ENCODE data around the gene KRTAP27-1. TPM values are rescaled to one million over a fixed set of nuclear protein-coding genes. Genes with fewer than 3 reads are reported as not detected.

KRTAP27-1 gene, protein sequence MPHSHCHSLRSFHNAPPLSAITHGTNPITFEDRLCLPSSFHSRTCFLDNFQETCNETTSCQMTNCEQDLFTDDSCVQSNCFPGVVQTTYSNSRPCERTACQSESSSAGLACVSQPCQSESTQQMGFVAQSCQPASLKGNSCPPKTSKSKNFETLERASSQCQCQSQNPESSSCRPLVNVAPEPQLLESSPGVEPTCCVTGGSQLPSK
- not detected for total RNA-seq

DNA sequence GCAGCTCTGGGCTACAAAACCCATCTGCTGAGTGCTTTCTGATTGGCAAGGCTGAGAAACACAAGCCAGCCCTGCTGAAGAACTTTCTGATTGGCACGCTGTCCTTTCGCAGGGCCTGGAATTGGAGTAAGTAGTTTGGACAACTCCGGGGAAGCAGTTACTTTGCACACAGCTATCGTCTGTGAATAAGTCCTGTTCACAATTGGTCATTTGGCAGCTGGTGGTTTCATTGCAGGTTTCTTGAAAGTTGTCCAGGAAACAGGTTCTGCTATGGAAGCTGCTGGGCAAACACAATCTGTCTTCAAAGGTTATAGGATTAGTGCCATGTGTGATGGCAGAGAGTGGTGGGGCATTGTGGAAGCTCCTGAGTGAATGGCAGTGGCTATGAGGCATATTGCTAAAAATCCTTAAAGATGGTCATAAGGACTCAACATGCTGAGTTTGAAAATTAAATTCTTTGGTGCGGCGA, at the start of gene KRTAP27-1:
TSS of gene KRTAP27-1 (minus strand) at position 419 of the 469 bp plus-strand sequence. CDS start at position 393, 26 bp downstream.
- TF ChIP-seq, protein P1, sequence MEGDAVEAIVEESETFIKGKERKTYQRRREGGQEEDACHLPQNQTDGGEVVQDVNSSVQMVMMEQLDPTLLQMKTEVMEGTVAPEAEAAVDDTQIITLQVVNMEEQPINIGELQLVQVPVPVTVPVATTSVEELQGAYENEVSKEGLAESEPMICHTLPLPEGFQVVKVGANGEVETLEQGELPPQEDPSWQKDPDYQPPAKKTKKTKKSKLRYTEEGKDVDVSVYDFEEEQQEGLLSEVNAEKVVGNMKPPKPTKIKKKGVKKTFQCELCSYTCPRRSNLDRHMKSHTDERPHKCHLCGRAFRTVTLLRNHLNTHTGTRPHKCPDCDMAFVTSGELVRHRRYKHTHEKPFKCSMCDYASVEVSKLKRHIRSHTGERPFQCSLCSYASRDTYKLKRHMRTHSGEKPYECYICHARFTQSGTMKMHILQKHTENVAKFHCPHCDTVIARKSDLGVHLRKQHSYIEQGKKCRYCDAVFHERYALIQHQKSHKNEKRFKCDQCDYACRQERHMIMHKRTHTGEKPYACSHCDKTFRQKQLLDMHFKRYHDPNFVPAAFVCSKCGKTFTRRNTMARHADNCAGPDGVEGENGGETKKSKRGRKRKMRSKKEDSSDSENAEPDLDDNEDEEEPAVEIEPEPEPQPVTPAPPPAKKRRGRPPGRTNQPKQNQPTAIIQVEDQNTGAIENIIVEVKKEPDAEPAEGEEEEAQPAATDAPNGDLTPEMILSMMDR (IDR thresholded peaks at IDR 0.05): no peak
- no peak for DNase-seq (ENCODE audit: low spot score)
- ATAC-seq (ENCODE audit: low FRiP score): no peak

DNA sequence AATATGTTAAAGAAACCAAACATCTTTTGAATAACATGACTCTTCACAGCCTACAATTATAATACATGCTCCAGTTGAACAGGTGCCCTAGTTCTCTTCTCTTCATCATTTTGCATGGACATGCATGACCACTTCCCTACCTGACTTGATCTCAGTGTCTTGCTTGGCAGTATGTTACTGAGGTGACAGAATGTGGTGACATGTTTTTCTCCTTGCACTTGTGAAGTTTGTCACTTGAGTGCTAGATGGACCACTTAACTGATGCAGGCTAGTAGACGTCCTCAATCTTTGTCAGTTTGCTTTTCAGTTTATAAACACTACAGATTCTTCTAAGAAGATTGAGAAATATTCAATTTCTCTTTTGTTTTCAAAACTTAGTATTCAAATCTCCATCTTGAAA, 44.7 kb upstream of the KRTAP27-1 start:
- ATAC-seq (ENCODE audit: low FRiP score): no peak
- no peak for DNase-seq (ENCODE audit: low spot score)
- TF ChIP-seq, protein P1 (IDR thresholded peaks at IDR 0.05): no peak

DNA sequence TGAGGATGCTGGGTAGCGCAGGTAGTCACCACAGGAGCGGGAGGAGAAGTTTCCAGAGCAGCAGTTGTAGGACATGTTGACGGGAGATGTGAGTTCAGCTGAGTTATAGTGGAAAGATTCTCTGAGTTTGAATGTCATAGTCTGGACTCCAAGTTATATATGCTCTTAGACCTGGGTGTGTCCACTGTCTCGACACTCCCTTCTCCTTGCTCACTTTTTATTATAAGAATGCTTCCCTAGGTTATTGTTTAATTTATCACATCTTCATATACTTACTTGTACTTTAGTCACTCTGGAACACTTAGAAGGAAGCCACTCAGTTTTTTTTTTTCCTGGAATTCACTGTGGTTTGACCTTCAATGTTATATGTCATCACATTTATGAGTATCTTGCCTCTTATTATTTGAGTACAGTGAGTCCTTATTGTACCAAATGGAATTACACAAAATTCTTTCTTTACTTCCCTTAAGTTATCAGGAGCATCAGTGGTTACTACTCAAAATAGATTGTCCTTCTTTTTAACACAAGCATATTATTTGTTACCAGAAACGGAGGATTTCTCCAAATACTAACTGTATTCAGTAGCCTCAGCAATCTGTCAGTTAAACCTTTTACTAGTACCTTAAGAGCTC, 34.8 kb upstream of the KRTAP27-1 start, which contains the start of gene KRTAP13-2:
TSS of gene KRTAP13-2 (minus strand) at position 133 of the 632 bp plus-strand sequence. CDS start at position 75, 58 bp downstream.
- TF ChIP-seq, protein P1 (IDR thresholded peaks at IDR 0.05): no peak
- ATAC-seq (ENCODE audit: low FRiP score) (no peak), DNase-seq (ENCODE audit: low spot score) (no peak)

DNA sequence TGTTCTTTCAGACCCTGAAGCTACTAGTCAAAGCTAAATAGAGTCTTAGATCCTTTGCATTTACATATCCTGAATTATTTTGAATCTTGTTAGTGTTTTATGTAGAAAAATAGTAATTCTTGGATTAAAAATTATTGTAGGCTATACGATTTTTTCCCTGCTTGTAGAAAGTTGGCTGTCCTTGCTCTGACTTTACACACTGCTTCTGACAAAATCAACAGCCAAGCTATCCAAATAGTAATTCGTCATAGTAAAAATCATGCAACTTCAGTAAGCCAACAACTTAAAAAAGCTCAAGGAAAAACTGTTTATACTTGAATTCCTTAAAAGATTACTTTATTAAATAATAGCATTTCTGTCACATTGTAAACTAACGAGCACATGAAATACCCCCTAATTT, 18.4 kb upstream of the KRTAP27-1 start:
- TF ChIP-seq, protein P1 (IDR thresholded peaks at IDR 0.05): no peak
- no peak for DNase-seq (ENCODE audit: low spot score)

DNA sequence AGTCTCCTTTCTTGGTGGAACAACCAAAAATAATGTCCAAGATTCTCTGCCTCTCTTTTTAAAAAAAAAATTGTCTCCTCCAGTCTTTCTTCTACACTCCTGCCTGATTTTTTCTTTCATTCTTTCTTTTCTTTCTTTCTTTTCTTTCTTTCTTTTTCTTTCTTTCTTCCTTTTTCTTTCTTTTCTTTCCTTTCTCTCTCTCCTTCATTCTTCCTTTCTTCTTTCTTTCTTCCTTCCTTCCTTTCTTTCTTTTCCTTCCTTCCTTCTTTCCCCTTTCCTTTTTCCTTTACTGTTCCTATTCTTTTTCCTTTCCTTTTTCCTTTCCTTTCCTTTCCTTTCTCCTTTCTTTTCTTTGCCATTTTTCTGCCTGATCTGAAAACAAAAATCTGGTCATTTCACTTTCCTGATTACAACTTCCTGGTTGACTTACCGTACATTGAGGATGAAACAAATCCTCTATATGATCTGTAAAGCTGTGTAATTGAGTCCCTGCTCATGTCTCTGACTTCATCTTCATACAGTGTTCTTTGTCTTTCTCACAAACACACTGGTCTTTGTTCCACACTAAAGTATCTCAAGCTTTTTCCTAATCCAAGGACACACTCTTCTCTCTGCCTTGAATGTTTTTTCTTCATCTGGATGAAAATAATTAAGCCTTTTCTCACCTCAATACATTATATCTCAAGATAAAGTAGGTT, 17.0 kb upstream of the KRTAP27-1 start:
- ATAC-seq (ENCODE audit: low FRiP score) (no peak), DNase-seq (ENCODE audit: low spot score) (no peak)
- TF ChIP-seq, protein P1 (IDR thresholded peaks at IDR 0.05): no peak

More for the DNA sequence above, 18.4 kb upstream of the KRTAP27-1 start:
- no peak for ATAC-seq (ENCODE audit: low FRiP score)

DNA sequence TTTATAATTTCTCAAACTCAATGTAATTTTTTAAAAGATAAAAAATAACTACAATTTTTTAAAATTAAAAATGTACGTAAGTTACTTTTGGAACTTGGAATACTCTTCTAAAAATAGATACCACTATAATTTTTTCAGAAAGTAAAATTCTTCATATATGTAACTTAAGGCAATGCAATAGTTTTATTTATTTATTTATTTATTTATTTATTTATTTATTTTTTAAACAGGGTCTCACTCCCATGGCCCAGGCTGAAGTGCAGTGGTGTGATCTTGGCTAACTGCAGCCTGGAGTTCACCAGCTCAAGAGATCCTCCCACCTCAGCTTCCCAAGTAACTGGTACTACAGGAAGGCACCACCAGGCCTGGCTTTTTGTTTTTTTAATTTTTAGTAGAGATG, 14.0 kb upstream of the KRTAP27-1 start:
- DNase-seq (ENCODE audit: low spot score): no peak
- TF ChIP-seq, protein P1 (IDR thresholded peaks at IDR 0.05): no peak
- ATAC-seq (ENCODE audit: low FRiP score): no peak

All from omental fat pad (tissue), 4 donors.